Measurements from ENCODE around the gene MRTFA. TPM values are rescaled to one million over a fixed set of nuclear protein-coding genes. Genes with fewer than 3 reads are reported as not detected.

MRTFA gene
- total and polyA plus RNA-seq, 2 donors = 22.3 to 37.6 TPM

- peak overlapping the region; percentile 10 for H3K4me3 ChIP-seq (ENCODE audit: low read depth, low read length)
- peaks cover 1% of the 10 kb centered on the region for H3K4me1 ChIP-seq (ENCODE audit: insufficient read depth)
- WGBS = 81% methylated on average over 13 of the region's 13 CpGs
- DNase-seq (ENCODE audit: extremely low spot score) = no peak
- peaks cover 3% of the 10 kb centered on the region for H3K36me3 ChIP-seq (ENCODE audit: insufficient read depth)
- no peak overlapping the region for H3K27ac ChIP-seq (ENCODE audit: low read depth)
Observed at GRCh38 chr22:40463017-40463631, 173.4 kb downstream of the MRTFA start.

- 75% methylated on average over 7 of the region's 7 CpGs for WGBS
- no peak for DNase-seq (ENCODE audit: extremely low spot score)
- H3K27ac ChIP-seq (ENCODE audit: low read depth) = no peak overlapping the region
- H3K36me3 ChIP-seq (ENCODE audit: insufficient read depth) = peaks cover 3% of the 10 kb centered on the region
- no peaks in the 10 kb centered on the region for H3K4me1 ChIP-seq (ENCODE audit: insufficient read depth)
- H3K4me3 ChIP-seq (ENCODE audit: low read depth, low read length) = no peak overlapping the region
Observed at GRCh38 chr22:40462195-40462984, 174.1 kb downstream of the MRTFA start.

- no peak for DNase-seq (ENCODE audit: extremely low spot score)
- no peak overlapping the region for H3K4me3 ChIP-seq (ENCODE audit: low read depth, low read length)
- no peaks in the 10 kb centered on the region for H3K36me3 ChIP-seq (ENCODE audit: insufficient read depth)
- H3K4me1 ChIP-seq (ENCODE audit: insufficient read depth) = peaks cover 2% of the 10 kb centered on the region
- no peak overlapping the region for H3K27ac ChIP-seq (ENCODE audit: low read depth)
Observed at GRCh38 chr22:40453671-40454070, 182.8 kb downstream of the MRTFA start.

GRCh38 chr22:40452730-40453487, 183.6 kb downstream of the MRTFA start:
- H3K36me3 ChIP-seq (ENCODE audit: insufficient read depth) = no peaks in the 10 kb centered on the region
- no peak for DNase-seq (ENCODE audit: extremely low spot score)
- no peak overlapping the region for H3K27ac ChIP-seq (ENCODE audit: low read depth)
- peaks cover 2% of the 10 kb centered on the region for H3K4me1 ChIP-seq (ENCODE audit: insufficient read depth)
- 75% methylated on average over 11 of the region's 11 CpGs for WGBS
- no peak overlapping the region for H3K4me3 ChIP-seq (ENCODE audit: low read depth, low read length)

DNA sequence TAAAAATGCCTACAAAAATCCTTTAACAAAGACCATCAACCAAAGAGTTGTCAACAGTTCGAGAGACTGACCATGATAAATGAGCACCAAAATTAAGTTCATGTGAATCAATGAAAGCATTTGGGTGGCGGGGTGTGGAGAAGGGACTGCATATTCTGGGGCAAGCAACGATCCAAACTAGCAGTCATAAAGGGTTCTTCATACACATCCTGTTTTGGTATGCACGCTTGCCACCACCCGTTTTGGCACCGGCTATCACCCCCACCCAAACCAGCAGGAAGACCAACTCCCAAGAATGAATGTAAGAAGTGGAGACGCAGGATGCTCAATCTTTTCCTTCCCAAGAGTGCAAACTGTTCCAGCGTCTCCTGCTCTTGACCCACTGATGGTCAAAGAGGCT, 185.3 kb downstream of the MRTFA start:
- no peaks in the 10 kb centered on the region for H3K36me3 ChIP-seq (ENCODE audit: insufficient read depth)
- H3K27ac ChIP-seq (ENCODE audit: low read depth) = no peak overlapping the region
- H3K4me1 ChIP-seq (ENCODE audit: insufficient read depth) = peaks cover 2% of the 10 kb centered on the region
- no peak overlapping the region for H3K4me3 ChIP-seq (ENCODE audit: low read depth, low read length)
- 71% methylated on average over 8 of the region's 8 CpGs for WGBS
- no peak for DNase-seq (ENCODE audit: extremely low spot score)

- no peak for DNase-seq (ENCODE audit: extremely low spot score)
- WGBS = 57% methylated on average over 3 of the region's 3 CpGs
- Histone ChIP-seq H3K4me3 (ENCODE audit: low read depth, low read length) (no peak overlapping the region), H3K36me3 (ENCODE audit: insufficient read depth) (no peaks in the 10 kb centered on the region), H3K4me1 (ENCODE audit: insufficient read depth) (peaks cover 2% of the 10 kb centered on the region), H3K27ac (ENCODE audit: low read depth) (no peak overlapping the region)
Observed at GRCh38 chr22:40450616-40451015, 185.9 kb downstream of the MRTFA start.

- DNase-seq (ENCODE audit: extremely low spot score) = no peak
- no peak overlapping the region for H3K27ac ChIP-seq (ENCODE audit: low read depth)
- H3K36me3 ChIP-seq (ENCODE audit: insufficient read depth) = no peaks in the 10 kb centered on the region
- H3K4me3 ChIP-seq (ENCODE audit: low read depth, low read length) = no peak overlapping the region
- peaks cover 2% of the 10 kb centered on the region for H3K4me1 ChIP-seq (ENCODE audit: insufficient read depth)
Observed at GRCh38 chr22:40449676-40450035, 186.9 kb downstream of the MRTFA start.

GRCh38 chr22:40446203-40446602, 190.3 kb downstream of the MRTFA start:
- Histone ChIP-seq H3K27ac (ENCODE audit: low read depth) (no peak overlapping the region), H3K4me3 (ENCODE audit: low read depth, low read length) (no peak overlapping the region), H3K4me1 (ENCODE audit: insufficient read depth) (peaks cover 1% of the 10 kb centered on the region), H3K36me3 (ENCODE audit: insufficient read depth) (no peaks in the 10 kb centered on the region)
- 97% methylated on average over 1 of the region's 1 CpG for WGBS
- no peak for DNase-seq (ENCODE audit: extremely low spot score)

DNA sequence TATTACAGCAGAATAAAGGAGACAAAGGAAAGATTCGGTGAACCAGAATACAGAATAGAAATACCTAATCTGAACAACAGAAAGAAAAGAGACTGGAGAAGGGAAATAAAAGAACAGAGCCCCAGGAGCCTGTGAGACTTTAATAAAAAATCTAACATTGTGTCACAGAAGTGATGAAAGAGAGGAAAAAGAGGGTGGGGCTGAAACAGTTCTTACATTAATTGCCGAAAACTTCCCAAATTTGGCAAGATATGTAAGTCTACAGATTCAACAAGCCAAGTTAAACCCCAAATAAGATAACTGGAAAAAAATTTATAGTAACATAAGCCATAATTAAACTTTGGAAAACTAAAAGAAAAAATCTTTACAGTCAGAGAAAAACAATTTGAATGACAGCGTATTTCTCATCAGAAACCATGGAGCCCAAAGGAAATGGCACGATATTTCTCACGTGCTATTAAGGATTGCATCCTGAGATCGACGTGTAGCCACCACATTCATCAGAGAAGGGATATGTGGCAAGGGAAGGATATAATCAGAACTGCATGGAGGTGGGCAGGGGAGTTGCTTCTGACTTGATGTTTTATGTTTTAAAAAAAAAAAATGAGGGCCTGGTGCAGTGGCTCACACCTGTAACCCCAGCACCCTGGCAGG, 192.2 kb downstream of the MRTFA start:
- no peaks in the 10 kb centered on the region for H3K36me3 ChIP-seq (ENCODE audit: insufficient read depth)
- peaks cover 1% of the 10 kb centered on the region for H3K4me1 ChIP-seq (ENCODE audit: insufficient read depth)
- no peak overlapping the region for H3K27ac ChIP-seq (ENCODE audit: low read depth)
- no peak overlapping the region for H3K4me3 ChIP-seq (ENCODE audit: low read depth, low read length)
- WGBS = 86% methylated on average over 7 of the region's 7 CpGs
- no peak for DNase-seq (ENCODE audit: extremely low spot score)

- Histone ChIP-seq H3K27ac (ENCODE audit: low read depth) (no peak overlapping the region), H3K4me1 (ENCODE audit: insufficient read depth) (peaks cover 1% of the 10 kb centered on the region), H3K36me3 (ENCODE audit: insufficient read depth) (no peaks in the 10 kb centered on the region), H3K4me3 (ENCODE audit: low read depth, low read length) (no peak overlapping the region)
- WGBS = 83% methylated on average over 4 of the region's 4 CpGs
- DNase-seq (ENCODE audit: extremely low spot score) = no peak
Observed at GRCh38 chr22:40443732-40444131, 192.8 kb downstream of the MRTFA start.

DNA sequence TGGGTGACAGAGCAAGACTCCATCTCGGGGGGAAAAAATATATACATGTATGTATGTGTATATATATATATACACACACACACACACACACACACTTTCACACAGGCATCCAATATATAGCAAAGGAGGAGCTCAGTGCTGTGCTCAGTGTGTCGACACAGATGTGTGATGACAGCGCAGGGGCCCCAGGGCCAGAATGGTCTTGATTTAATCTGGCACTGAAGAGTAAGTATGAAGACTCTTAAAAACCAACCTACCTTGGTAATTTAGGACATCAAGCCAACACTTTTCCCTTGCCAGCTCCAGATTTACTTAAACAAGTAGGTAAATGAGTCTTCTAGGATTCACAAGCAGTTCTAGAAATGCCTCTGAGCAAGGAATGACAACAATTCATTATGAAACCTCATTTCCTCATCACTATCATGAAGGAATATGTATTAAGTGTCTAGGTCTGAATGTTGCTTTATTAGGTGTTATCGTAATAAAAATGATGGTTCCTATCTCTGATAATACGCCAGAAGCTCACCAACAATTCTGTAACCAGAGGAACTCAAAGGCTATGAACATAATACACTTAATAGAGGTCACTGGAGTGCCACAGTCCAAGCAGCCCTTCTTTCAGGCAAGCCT, 194.6 kb downstream of the MRTFA start:
- H3K27ac ChIP-seq (ENCODE audit: low read depth) = no peak overlapping the region
- no peak overlapping the region for H3K4me3 ChIP-seq (ENCODE audit: low read depth, low read length)
- peaks cover 1% of the 10 kb centered on the region for H3K4me1 ChIP-seq (ENCODE audit: insufficient read depth)
- DNase-seq (ENCODE audit: extremely low spot score) = no peak
- no peaks in the 10 kb centered on the region for H3K36me3 ChIP-seq (ENCODE audit: insufficient read depth)
- 94% methylated on average over 5 of the region's 5 CpGs for WGBS

DNA sequence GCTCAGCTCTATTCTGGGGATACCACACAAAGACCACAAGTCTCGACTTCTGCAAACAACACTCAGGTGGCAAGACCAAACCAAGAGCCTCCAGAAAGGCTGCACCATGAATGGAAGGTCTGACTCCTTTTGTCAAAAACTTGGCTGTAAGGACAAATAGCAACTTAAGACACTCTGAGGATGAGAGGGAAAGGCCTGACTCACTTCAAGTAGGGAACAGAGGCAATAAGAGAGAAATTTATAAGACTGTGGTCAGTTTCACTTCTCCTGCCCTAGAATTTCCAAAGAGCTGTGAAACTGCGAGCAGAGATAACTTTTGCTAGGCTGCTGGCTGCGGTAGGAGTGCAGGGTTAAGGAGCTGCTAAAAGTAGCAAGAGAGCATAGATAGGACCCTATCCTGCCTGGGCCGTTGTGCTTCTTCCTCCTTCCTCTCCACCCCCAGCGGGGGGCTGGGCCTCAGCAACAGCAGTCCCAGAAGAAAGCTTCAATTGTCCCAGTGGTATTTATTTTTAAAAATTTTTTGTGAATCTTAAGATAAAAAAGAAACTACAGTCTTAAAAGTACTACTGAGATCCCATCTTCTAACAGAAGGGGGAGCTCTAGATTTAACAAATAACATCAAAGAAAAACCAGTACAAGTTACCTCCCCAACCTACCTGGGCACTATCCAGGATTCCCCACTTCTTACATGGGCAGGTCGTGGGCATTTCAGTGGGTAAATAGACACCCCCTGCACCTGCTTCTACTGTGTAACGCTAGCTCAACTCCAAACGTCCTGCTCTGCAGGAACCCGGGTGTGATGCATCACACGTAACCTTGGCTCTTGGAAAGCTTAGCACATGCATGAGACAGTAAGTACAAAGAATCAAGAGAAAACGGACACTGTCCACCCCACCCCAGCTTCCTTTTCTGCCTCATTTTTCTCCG, 199.8 kb downstream of the MRTFA start:
- Histone ChIP-seq H3K4me3 (ENCODE audit: low read depth, low read length) (no peak overlapping the region), H3K36me3 (ENCODE audit: insufficient read depth) (no peaks in the 10 kb centered on the region), H3K4me1 (ENCODE audit: insufficient read depth) (no peaks in the 10 kb centered on the region), H3K27ac (ENCODE audit: low read depth) (no peak overlapping the region)
- WGBS = 20% methylated on average over 12 of the region's 12 CpGs
- DNase-seq (ENCODE audit: extremely low spot score) = peak; percentile 31

Measured in urinary bladder (tissue), 4 donors.